GM19463 (cell line): ENCODE data around the gene FOXN1.

Experiments used
- ATAC-seq: cut with Tn5 transposase; IDR thresholded peaks from one replicate; pipeline ENCODE4 v1.9.1; 2021; ENCODE audit warnings: mild to moderate bottlenecking, moderate library complexity; ENCODE audit not compliant: unreplicated experiment

The FOXN1 gene

GRCh38 chr17:28523876-28524275, 17.7 kb downstream of the FOXN1 start:
- ATAC-seq: no peak

- no peak for ATAC-seq
Measured at GRCh38 chr17:28524476-28525424, 18.6 kb downstream of the FOXN1 start.

GRCh38 chr17:28526381-28526780, 20.2 kb downstream of the FOXN1 start:
- ATAC-seq: no peak

GRCh38 chr17:28527181-28527681, 21.1 kb downstream of the FOXN1 start:
- ATAC-seq: no peak

GRCh38 chr17:28527859-28528258, 21.7 kb downstream of the FOXN1 start:
- no peak for ATAC-seq

- ATAC-seq: no peak
Measured at GRCh38 chr17:28528327-28529012, 22.3 kb downstream of the FOXN1 start.

- ATAC-seq: no peak
Measured at GRCh38 chr17:28529013-28529400, 22.9 kb downstream of the FOXN1 start.

- no peak for ATAC-seq
Measured at GRCh38 chr17:28530250-28530649, 24.1 kb downstream of the FOXN1 start.

- no peak for ATAC-seq
Measured at GRCh38 chr17:28530926-28531325, 24.8 kb downstream of the FOXN1 start.

GRCh38 chr17:28532050-28532960, 26.2 kb downstream of the FOXN1 start:
- ATAC-seq: no peak

- ATAC-seq: no peak
Measured at GRCh38 chr17:28533091-28533807, 27.1 kb downstream of the FOXN1 start.

GRCh38 chr17:28534740-28535375, 28.7 kb downstream of the FOXN1 start:
- ATAC-seq: no peak

GRCh38 chr17:28536532-28537218, 30.5 kb downstream of the FOXN1 start:
- no peak for ATAC-seq

- no peak for ATAC-seq
Measured at GRCh38 chr17:28537219-28537610, 31.1 kb downstream of the FOXN1 start.

GRCh38 chr17:28538296-28538895, 32.2 kb downstream of the FOXN1 start:
- ATAC-seq: no peak

- ATAC-seq: no peak
Measured at GRCh38 chr17:28540231-28540630, 34.1 kb downstream of the FOXN1 start.

- ATAC-seq: no peak
Measured at GRCh38 chr17:28541439-28541838, 35.3 kb downstream of the FOXN1 start.

- no peak for ATAC-seq
Measured at GRCh38 chr17:28544402-28545140, 38.4 kb downstream of the FOXN1 start.
